Measurements from ENCODE around the gene ZNF614. TPM values are rescaled to one million over a fixed set of nuclear protein-coding genes. Genes with fewer than 3 reads are reported as not detected.

ZNF614 gene
- total and polyA plus RNA-seq, 9 of the 15 experiments (the other 6 are each of a cell fraction or from before 2014, with no cell fraction given) = 4.9 to 16.3 (median 11.4) TPM

GRCh38 chr19:52007806-52008557, 20.2 kb downstream of the ZNF614 start, which contains the start of gene ZNF615 (continued):
- TF ChIP-seq CUX1 (CRISPR knock-in tag; IDR thresholded peaks at IDR 0.05) = no peak
- no peak for TF ChIP-seq CBFA2T3 (IDR thresholded peaks at IDR 0.05)
- TF ChIP-seq U2AF2 (optimal IDR thresholded peaks at IDR 0.05; ENCODE audit: low read depth, low read length) = no peak
- TF ChIP-seq ZEB2 (IDR thresholded peaks at IDR 0.05) = no peak
- no peak for TF ChIP-seq ZBTB49 (CRISPR knock-in tag; IDR thresholded peaks at IDR 0.05; ENCODE audit: borderline replicate concordance)
- no peak for TF ChIP-seq ARHGAP35 (IDR thresholded peaks at IDR 0.05; ENCODE audit: partially characterized antibody)
- no peak for TF ChIP-seq EZH2 (IDR thresholded peaks at IDR 0.05; ENCODE audit: borderline replicate concordance, low read depth, low read length)
- TF ChIP-seq ZFP36 (IDR thresholded peaks at IDR 0.05; ENCODE audit: low read depth, low read length, partially characterized antibody) = no peak
- TF ChIP-seq ZNF224 (CRISPR knock-in tag; IDR thresholded peaks at IDR 0.05) = no peak
- no peak for TF ChIP-seq ZBED1 (IDR thresholded peaks at IDR 0.05)
- TF ChIP-seq MECOM (CRISPR knock-in tag; IDR thresholded peaks at IDR 0.05) = no peak
- no peak for TF ChIP-seq TAL1 (IDR thresholded peaks at IDR 0.05)
- no peak; the same call in none of the 2 replicates for TF ChIP-seq ATF7 (IDR thresholded peaks at IDR 0.05)
- peak; percentile 68 for TF ChIP-seq CXXC5 (CRISPR knock-in tag; IDR thresholded peaks at IDR 0.05)
- TF ChIP-seq USF2 (CRISPR knock-in tag; IDR thresholded peaks at IDR 0.05) = no peak
- TF ChIP-seq USF1 (CRISPR knock-in tag; IDR thresholded peaks at IDR 0.05) = no peak
- TF ChIP-seq ZNF24 (IDR thresholded peaks at IDR 0.05) = no peak
- no peak for TF ChIP-seq RBM34 (IDR thresholded peaks at IDR 0.05; ENCODE audit: borderline replicate concordance, insufficient read depth, low read length)
- no peak for TF ChIP-seq RAD51 (IDR thresholded peaks at IDR 0.05; ENCODE audit: borderline replicate concordance, low read depth)
- TF ChIP-seq CHD1 (IDR thresholded peaks at IDR 0.05; ENCODE audit: low read length) = no peak
- TF ChIP-seq ZNF282 (CRISPR knock-in tag; IDR thresholded peaks at IDR 0.05) = no peak
- TF ChIP-seq HNRNPL (IDR thresholded peaks at IDR 0.05; ENCODE audit: low read depth, low read length) = no peak

All from K562 (cell line).